Hepatocyte (in vitro differentiated cells): Measurements from ENCODE around the gene CLPTM1.
"Not testable (repeated sequence)": the region's sequence is repeated elsewhere in the genome, so short reads cannot be mapped to it uniquely, and the experiment has no call there.

Source experiments
- EZH2 ChIP-seq: fragments of 200-600 bp; sonication (generic); IDR thresholded peaks from 2 replicates; pipeline ENCODE4 v1.6.1; 2016; ENCODE audit warnings: antibody characterized with exemption, mild to moderate bottlenecking, borderline replicate concordance
- EZH2phosphoT487 ChIP-seq: fragments of 200-600 bp; sonication (generic); IDR thresholded peaks from one replicate; pipeline ENCODE4 v1.6.1; 2018; ENCODE audit warnings: antibody characterized with exemption, mild to moderate bottlenecking, low read depth, moderate library complexity; ENCODE audit not compliant: unreplicated experiment, severe bottlenecking
- TF ChIP-seq, protein P1 (sequence below): fragments of 200-600 bp; sonication (generic); IDR thresholded peaks from 2 replicates; pipeline ENCODE4 v1.5.1; 2016; ENCODE audit warnings: antibody characterized with exemption, mild to moderate bottlenecking; ENCODE audit not compliant: poor library complexity

DNA sequence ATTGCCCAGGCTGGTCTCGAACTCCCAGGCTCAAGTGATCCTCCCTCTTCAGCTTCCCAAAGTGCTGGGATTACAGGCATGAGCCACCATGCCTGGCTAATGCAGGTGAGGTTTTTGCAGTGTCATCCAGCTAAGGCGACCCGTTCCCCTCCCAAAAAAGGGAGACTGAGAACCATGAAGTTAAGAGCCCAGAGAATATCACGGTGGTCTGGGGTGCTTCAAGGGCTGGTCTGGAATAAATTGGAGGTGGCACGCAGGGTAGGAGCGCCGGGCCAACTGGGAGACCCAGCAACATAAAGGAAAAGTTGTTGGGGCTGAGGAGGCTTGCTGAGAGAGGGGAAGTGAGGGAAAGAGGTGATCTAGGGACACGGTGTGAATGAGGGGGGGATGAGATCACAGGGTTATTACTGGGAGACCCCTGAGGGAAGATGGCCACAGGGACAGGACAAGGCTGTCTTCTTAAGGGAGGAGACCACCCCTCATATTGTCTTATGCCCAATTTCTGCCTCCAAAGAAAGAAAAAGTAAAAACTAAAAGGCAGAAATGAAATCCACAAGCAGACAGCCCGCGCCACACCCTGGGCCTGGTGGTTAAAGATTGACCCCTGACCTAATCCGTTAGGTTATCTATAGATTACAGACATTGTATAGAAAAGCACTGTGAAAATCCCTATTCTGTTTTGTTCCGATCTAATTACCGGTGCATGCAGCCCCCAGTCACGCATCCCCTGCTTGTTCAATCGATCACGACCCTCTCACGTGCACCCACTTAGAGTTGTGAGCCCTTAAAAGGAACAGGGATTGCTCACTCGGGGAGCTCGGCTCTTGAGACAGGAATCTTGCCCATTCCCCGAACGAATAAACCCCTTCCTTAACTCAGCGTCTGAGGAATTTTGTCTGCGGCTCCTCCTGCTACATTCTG lies 41.4 kb upstream of the CLPTM1 start:
- not testable (repeated sequence) for TF ChIP-seq EZH2, EZH2phosphoT487
- TF ChIP-seq, protein P1, sequence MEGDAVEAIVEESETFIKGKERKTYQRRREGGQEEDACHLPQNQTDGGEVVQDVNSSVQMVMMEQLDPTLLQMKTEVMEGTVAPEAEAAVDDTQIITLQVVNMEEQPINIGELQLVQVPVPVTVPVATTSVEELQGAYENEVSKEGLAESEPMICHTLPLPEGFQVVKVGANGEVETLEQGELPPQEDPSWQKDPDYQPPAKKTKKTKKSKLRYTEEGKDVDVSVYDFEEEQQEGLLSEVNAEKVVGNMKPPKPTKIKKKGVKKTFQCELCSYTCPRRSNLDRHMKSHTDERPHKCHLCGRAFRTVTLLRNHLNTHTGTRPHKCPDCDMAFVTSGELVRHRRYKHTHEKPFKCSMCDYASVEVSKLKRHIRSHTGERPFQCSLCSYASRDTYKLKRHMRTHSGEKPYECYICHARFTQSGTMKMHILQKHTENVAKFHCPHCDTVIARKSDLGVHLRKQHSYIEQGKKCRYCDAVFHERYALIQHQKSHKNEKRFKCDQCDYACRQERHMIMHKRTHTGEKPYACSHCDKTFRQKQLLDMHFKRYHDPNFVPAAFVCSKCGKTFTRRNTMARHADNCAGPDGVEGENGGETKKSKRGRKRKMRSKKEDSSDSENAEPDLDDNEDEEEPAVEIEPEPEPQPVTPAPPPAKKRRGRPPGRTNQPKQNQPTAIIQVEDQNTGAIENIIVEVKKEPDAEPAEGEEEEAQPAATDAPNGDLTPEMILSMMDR, result not testable (repeated sequence)
